ENCODE data around the gene PIK3CA. TPM values are rescaled to one million over a fixed set of nuclear protein-coding genes. Genes with fewer than 3 reads are reported as not detected.
A peak's percentile ranks its signal among the peaks of the same experiment; 100 is the strongest.
"Not testable (repeated sequence)": the region's sequence is repeated elsewhere in the genome, so short reads cannot be mapped to it uniquely, and the experiment has no call there.

The PIK3CA gene
- total RNA-seq, 4 donors from 2014 or later, result 12.6 to 65.2 (median 36.3) TPM

DNA sequence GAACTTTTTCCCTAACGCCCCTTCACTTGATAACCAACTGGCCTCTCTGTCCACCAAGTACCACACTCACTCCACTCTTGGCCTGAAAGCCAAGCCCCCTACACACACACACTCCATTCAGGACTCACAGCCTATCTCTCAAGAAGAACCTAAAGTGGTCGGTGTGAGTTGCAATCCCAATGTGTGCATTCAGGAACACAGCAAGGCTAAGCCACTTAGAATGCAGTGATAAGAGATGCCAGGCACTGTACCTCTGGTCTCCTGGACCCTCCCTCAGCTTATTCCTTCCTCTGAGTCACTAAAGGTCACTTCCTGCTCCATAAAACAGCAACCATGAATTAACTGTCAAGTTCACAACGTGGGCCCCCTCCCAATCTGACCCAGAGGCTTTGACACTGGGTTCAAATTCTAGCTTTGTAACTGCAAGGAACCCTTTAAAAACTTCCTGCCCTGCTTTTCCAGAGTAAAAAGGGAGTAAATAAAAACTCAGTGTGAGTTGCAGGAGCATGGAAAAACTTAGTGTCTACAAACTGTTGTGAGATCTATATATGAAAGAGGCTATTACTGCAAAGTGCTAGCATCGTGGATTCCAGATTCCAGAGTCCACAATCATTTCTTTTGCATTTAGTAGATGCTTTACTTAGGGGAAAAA, 120.4 kb downstream of the PIK3CA start:
- no peaks in the 10 kb centered on the region for H3K9me3 ChIP-seq
- no peak overlapping the region for H3K4me3 ChIP-seq
- no peaks in the 10 kb centered on the region for H3K27me3 ChIP-seq
- H3K4me1 ChIP-seq, result no peaks in the 10 kb centered on the region
- no peak overlapping the region for H3K27ac ChIP-seq
- no peaks in the 10 kb centered on the region for H3K36me3 ChIP-seq
- intact Hi-C loops (cut with DNase I; ENCODE audit: low total_unique reads), result no loop called here
- TF ChIP-seq POLR2A (IDR thresholded peaks at IDR 0.05) (no peak), CTCF (IDR thresholded peaks at IDR 0.05) (no peak)
- no peak for DNase-seq

GRCh38 chr3:179269152-179269707, 121.1 kb downstream of the PIK3CA start:
- DNase-seq, result no peak
- no peaks in the 10 kb centered on the region for H3K9me3 ChIP-seq
- no peaks in the 10 kb centered on the region for H3K36me3 ChIP-seq
- H3K27me3 ChIP-seq, result no peaks in the 10 kb centered on the region
- H3K27ac ChIP-seq, result no peak overlapping the region
- intact Hi-C loops (cut with DNase I; ENCODE audit: low total_unique reads), result no loop called here
- no peak for TF ChIP-seq POLR2A (IDR thresholded peaks at IDR 0.05)
- TF ChIP-seq CTCF (IDR thresholded peaks at IDR 0.05), result no peak
- H3K4me1 ChIP-seq, result no peaks in the 10 kb centered on the region
- H3K4me3 ChIP-seq, result no peak overlapping the region

- no peaks in the 10 kb centered on the region for H3K4me1 ChIP-seq
- no peaks in the 10 kb centered on the region for H3K9me3 ChIP-seq
- no peaks in the 10 kb centered on the region for H3K27me3 ChIP-seq
- no peak overlapping the region for H3K27ac ChIP-seq
- intact Hi-C loops (cut with DNase I; ENCODE audit: low total_unique reads), result no loop called here
- TF ChIP-seq POLR2A (IDR thresholded peaks at IDR 0.05) (no peak), CTCF (IDR thresholded peaks at IDR 0.05) (peak in 1 of 4 experiments; percentile 19)
- no peak for DNase-seq
- H3K4me3 ChIP-seq, result no peak overlapping the region
- H3K36me3 ChIP-seq, result no peaks in the 10 kb centered on the region
Observed at GRCh38 chr3:179272385-179272784, 124.2 kb downstream of the PIK3CA start.

GRCh38 chr3:179274434-179274833, 126.3 kb downstream of the PIK3CA start:
- H3K27ac ChIP-seq; intact Hi-C loops (cut with DNase I; ENCODE audit: low total_unique reads); H3K27me3 ChIP-seq; DNase-seq; H3K4me3 ChIP-seq; H3K9me3 ChIP-seq; H3K4me1 ChIP-seq; H3K36me3 ChIP-seq: not testable (repeated sequence)

- Histone ChIP-seq H3K9me3 (no peaks in the 10 kb centered on the region), H3K4me3 (no peak overlapping the region), H3K27ac (no peak overlapping the region), H3K4me1 (no peaks in the 10 kb centered on the region), H3K36me3 (no peaks in the 10 kb centered on the region), H3K27me3 (no peaks in the 10 kb centered on the region)
- TF ChIP-seq POLR2A (IDR thresholded peaks at IDR 0.05), result no peak
- no peak for TF ChIP-seq CTCF (IDR thresholded peaks at IDR 0.05)
- intact Hi-C loops (cut with DNase I; ENCODE audit: low total_unique reads), result no loop called here
- no peak for DNase-seq
Observed at GRCh38 chr3:179276001-179276400, 127.8 kb downstream of the PIK3CA start.

Measured in uterus (tissue), 4 donors.